Parathyroid adenoma (tissue), 2 donors: ENCODE data around the gene B4GALT6.

Experiments
- H2AFZ ChIP-seq: fragments of 300-600 bp; sonication (generic); one replicate; pipeline ENCODE4 v1.7.0; 2017; ENCODE audit warnings: antibody characterized with exemption, mild to moderate bottlenecking
- H3K27ac ChIP-seq: fragments of 300-600 bp; sonication (generic); one replicate; pipeline ENCODE4 v1.7.0; 2017
- H3K27me3 ChIP-seq: fragments of 300-600 bp; sonication (generic); one replicate; pipeline ENCODE4 v1.7.0; 2017; ENCODE audit warnings: low read length; ENCODE audit not compliant: control insufficient read depth, insufficient read depth
- H3K36me3 ChIP-seq: fragments of 300-600 bp; sonication (generic); one replicate; pipeline ENCODE4 v1.7.0; 2017; ENCODE audit warnings: low read length; ENCODE audit not compliant: control insufficient read depth, insufficient read depth
- H3K4me1 ChIP-seq: fragments of 300-600 bp; sonication (generic); one replicate; pipeline ENCODE4 v1.7.0; 2017; ENCODE audit warnings: control low read depth
- H3K4me2 ChIP-seq: fragments of 300-600 bp; sonication (generic); one replicate; pipeline ENCODE4 v1.7.0; 2017; ENCODE audit warnings: low read length
- H3K4me3 ChIP-seq: fragments of 300-600 bp; sonication (generic); one replicate; pipeline ENCODE4 v1.7.0; 2017; ENCODE audit warnings: low read depth, low read length
- H3K79me2 ChIP-seq: fragments of 300-600 bp; sonication (generic); one replicate; pipeline ENCODE4 v1.7.0; 2017; ENCODE audit warnings: control low read depth
- H3K9ac ChIP-seq: fragments of 300-600 bp; sonication (generic); one replicate; pipeline ENCODE4 v1.7.0; 2017; ENCODE audit warnings: mild to moderate bottlenecking
- H3K9me3 ChIP-seq: fragments of 300-600 bp; sonication (generic); one replicate; pipeline ENCODE4 v1.7.0; 2017; ENCODE audit warnings: low read length; ENCODE audit not compliant: control insufficient read depth
- TF ChIP-seq, protein P1 (sequence below): fragments of 300-600 bp; sonication (generic); IDR thresholded peaks from one replicate; pipeline ENCODE4 v1.7.0; 2017; ENCODE audit warnings: antibody characterized with exemption, mild to moderate bottlenecking
- donor health status: primary hyperparathyroidism.

Gene B4GALT6

DNA sequence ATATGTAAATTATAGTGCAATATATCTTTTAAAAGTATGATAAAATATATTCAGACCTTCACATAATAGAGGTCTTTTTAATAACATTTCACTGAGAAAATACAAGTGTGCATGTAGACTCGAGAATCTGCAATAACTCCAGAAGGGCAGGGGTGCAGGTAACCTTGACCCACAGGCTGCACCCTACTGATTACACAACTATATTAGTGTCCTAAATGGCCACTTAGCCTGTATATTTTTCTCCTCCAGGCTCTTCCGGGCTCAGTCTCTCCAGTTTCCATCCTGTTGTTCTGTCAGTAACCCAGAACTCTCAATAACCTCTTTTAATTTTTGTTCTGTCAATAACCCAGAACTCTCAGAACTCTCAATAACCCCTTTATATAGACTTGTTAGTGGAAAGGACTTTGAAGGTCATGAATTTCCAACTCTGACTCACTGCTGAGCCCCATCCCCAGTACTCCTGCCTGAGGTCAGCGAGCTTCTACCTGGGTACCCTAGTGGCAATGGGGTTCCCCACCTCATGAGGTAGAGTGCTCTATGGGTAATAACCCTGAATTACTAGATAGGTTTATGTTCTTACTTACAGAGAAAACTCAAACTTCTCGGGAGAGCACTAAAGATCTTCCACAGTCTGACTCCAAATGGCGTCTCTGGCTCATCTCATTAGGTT is 101.1 kb downstream of the B4GALT6 start:
- H3K4me1 ChIP-seq, result no peaks in the 10 kb centered on the region
- TF ChIP-seq, protein P1, sequence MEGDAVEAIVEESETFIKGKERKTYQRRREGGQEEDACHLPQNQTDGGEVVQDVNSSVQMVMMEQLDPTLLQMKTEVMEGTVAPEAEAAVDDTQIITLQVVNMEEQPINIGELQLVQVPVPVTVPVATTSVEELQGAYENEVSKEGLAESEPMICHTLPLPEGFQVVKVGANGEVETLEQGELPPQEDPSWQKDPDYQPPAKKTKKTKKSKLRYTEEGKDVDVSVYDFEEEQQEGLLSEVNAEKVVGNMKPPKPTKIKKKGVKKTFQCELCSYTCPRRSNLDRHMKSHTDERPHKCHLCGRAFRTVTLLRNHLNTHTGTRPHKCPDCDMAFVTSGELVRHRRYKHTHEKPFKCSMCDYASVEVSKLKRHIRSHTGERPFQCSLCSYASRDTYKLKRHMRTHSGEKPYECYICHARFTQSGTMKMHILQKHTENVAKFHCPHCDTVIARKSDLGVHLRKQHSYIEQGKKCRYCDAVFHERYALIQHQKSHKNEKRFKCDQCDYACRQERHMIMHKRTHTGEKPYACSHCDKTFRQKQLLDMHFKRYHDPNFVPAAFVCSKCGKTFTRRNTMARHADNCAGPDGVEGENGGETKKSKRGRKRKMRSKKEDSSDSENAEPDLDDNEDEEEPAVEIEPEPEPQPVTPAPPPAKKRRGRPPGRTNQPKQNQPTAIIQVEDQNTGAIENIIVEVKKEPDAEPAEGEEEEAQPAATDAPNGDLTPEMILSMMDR, result no peak
- no peaks in the 10 kb centered on the region for H3K36me3 ChIP-seq
- H3K4me3 ChIP-seq, result no peak overlapping the region
- no peak overlapping the region for H3K27ac ChIP-seq
- H3K9ac ChIP-seq, result no peak overlapping the region
- H3K27me3 ChIP-seq, result no peaks in the 10 kb centered on the region
- H2AFZ ChIP-seq, result no peak overlapping the region
- H3K79me2 ChIP-seq, result no peaks in the 10 kb centered on the region
- H3K4me2 ChIP-seq, result no peak overlapping the region
- no peaks in the 10 kb centered on the region for H3K9me3 ChIP-seq

DNA sequence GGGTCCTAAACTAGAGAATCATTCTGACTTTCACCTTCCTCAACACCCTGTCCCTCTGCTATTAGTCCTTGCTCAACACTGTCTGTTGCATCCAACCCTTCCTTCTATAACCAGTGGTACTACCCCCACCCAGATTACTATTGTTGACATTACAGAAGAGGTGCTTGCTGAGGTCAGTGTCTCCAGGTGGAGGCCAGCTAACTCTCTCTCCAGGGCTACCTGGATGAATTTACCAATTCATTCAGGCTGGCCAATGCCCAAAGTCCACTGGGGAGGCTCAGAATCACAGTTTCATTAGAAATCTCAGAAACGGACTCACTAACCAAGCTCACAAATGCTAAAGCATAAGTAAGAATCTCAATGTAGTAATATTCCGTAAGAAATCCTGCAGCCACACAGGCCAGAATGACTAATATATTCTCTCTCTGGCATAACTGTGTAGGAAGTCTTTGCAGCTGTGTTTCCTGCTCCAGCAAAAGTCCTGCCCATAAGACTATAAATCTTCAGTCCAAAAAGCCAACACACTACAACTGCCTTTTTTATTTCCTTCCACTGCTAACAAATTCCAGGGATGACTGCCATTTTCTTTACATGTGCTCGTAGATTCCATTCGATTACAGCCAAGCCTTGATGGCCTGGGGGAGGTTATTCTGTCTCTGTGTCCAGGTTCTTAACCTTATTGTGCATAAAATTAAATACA is 102.7 kb downstream of the B4GALT6 start:
- TF ChIP-seq, protein P1, result no peak
- Histone ChIP-seq H3K9ac (no peak overlapping the region), H3K36me3 (no peaks in the 10 kb centered on the region), H2AFZ (no peak overlapping the region), H3K27ac (no peak overlapping the region), H3K9me3 (no peaks in the 10 kb centered on the region), H3K27me3 (no peaks in the 10 kb centered on the region), H3K4me3 (no peak overlapping the region), H3K4me2 (no peak overlapping the region), H3K4me1 (peaks cover 7% of the 10 kb centered on the region), H3K79me2 (no peaks in the 10 kb centered on the region)

DNA sequence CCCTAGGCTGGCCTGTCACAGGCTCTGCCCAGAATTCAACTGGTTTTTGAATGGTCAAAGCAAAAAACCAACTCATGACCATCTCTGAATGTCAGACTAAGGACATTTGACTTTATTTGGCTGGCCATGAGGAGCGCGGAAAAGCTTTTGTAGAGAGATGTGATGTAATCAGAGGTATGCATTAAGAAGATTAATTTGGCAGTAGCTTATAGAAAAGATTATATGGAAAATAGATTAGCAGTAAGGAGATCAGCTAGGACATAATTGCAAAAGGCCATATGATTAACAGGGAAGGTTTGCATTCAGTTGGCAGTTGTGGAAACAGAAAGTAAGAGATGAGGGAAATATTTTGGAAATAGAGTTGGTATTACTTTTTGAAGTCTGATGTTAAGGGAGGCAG is 105.0 kb downstream of the B4GALT6 start:
- H3K27ac ChIP-seq, result no peak overlapping the region
- H3K9ac ChIP-seq, result no peak overlapping the region
- no peaks in the 10 kb centered on the region for H3K9me3 ChIP-seq
- H3K27me3 ChIP-seq, result no peaks in the 10 kb centered on the region
- H3K79me2 ChIP-seq, result no peaks in the 10 kb centered on the region
- no peak overlapping the region for H3K4me2 ChIP-seq
- H3K4me3 ChIP-seq, result no peak overlapping the region
- H2AFZ ChIP-seq, result no peak overlapping the region
- no peaks in the 10 kb centered on the region for H3K36me3 ChIP-seq
- TF ChIP-seq, protein P1, result no peak
- peaks cover 16% of the 10 kb centered on the region for H3K4me1 ChIP-seq

DNA sequence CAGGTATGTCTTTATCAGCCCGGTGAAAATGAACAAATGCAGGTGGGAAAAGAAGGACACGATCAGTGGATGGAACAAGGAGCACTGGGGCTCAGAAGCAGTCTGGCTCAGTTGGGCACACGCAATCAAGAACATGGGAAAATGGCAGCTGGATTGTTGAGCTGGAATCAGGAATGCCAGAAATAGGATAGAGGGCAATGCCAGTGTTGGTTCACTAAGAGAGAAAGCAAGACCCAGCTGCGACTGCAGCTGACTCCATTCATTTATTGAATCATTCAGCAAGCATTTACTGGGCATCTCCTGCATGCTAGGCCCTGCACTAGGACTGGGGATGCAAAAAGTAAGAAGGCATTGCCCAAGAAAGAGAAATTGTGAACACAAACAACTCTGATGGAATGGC is 106.3 kb downstream of the B4GALT6 start:
- H3K27ac ChIP-seq, result no peak overlapping the region
- TF ChIP-seq, protein P1, result no peak

More for the DNA sequence above, 106.3 kb downstream of the B4GALT6 start:
- H3K4me2 ChIP-seq, result no peak overlapping the region
- no peaks in the 10 kb centered on the region for H3K36me3 ChIP-seq
- no peaks in the 10 kb centered on the region for H3K27me3 ChIP-seq
- no peaks in the 10 kb centered on the region for H3K9me3 ChIP-seq
- H3K4me1 ChIP-seq, result peaks cover 16% of the 10 kb centered on the region
- H3K4me3 ChIP-seq, result no peak overlapping the region
- H2AFZ ChIP-seq, result no peak overlapping the region
- no peak overlapping the region for H3K9ac ChIP-seq
- no peaks in the 10 kb centered on the region for H3K79me2 ChIP-seq
